GM19395 (cell line): ENCODE results near the gene PTGES2.
"Not testable (repeated sequence)": the region's sequence is repeated elsewhere in the genome, so short reads cannot be mapped to it uniquely, and the experiment has no call there.

Experiments used
- ATAC-seq: cut with Tn5 transposase; IDR thresholded peaks from one replicate; pipeline ENCODE4 v1.9.1; 2021; ENCODE audit warnings: mild to moderate bottlenecking, moderate library complexity; ENCODE audit not compliant: unreplicated experiment

Gene PTGES2

DNA sequence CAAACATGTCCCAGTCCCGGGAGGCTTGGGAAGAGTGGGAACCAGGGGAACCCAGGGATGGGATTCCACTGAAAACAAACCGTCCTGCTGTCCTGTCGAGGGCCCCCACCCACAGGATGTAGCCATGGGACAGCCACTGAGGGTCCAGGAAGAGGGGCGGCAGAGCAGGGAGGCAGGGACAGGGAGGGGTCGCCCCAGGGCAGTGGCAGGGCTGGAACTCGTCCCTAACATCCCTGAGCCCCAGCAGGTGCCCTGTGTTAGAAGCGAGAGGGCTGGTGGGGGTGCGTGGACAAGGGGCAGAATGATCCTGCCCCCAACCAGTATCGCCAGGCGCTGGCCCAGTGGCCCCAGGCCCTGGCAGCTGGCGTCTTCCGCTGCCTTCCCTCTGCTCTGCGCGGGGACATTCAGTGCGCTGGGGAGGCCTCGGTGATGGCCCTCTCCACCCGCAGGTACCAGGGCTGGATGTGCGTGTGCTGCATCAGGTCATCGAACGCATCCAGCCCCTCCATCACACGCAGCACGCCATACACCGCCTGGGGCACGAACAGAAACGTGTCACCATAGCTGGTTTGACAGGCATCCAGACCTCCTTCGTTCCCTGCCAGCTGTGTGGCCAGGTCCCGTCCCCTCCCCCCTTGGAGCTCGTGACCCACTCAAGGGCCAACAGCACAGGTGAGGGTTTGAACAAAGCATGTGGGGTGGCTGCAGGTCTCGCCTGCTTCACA is 6.6 kb downstream of the PTGES2 start:
- ATAC-seq: no peak

GRCh38 chr9:128120061-128120740 is 7.3 kb downstream of the PTGES2 start:
- no peak for ATAC-seq

DNA sequence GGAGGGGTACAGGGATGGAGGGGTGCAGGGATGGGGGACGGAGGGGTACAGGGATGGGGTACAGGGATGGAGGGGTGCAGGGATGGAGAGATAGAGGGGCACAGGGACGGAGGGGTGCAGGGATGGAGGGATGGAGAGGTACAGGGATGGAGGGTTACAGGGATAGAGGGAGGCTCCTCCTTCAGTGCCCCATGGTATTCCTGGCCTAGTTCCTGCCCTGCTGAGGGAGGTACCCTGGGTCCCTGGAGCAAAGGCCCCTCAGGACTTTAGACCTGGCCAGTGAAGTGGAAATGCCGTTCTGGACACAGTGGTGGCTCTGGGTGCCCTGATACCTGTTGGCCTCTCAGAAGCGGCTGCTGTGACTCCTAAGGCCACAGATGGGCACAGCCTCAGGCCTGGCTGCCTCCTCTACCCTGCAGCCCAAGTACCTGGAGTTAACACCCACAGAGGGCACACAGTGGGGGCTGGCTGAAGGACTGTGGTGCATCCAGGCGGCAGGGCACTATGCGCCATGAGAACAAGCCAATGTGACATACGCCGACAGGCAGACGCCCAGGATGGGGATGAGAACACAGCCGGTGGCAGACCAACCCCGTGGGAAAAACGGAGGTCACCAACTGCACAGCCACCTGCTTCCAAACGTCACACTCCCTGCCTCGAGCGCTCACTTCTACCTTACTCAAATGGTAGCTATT is 8.4 kb downstream of the PTGES2 start:
- ATAC-seq: no peak

DNA sequence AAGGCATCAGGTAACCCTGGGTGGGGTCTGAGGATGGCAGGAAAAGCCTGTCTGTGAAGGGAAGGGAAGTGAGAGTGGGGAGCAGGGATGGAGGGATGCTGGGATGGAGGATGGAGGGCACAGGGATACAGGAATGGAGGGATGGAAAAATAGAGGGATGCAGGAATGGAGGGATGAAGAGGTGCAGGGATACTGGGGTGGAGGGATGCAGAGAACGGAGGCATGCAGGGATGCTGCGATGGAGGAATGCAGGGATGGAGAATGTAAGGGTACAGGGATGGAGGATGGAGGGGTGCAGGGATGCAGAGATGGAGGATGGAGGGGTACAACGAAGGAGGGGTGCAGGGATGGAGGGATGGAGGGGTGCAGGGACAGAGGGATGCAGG is 9.1 kb downstream of the PTGES2 start:
- ATAC-seq: no peak

DNA sequence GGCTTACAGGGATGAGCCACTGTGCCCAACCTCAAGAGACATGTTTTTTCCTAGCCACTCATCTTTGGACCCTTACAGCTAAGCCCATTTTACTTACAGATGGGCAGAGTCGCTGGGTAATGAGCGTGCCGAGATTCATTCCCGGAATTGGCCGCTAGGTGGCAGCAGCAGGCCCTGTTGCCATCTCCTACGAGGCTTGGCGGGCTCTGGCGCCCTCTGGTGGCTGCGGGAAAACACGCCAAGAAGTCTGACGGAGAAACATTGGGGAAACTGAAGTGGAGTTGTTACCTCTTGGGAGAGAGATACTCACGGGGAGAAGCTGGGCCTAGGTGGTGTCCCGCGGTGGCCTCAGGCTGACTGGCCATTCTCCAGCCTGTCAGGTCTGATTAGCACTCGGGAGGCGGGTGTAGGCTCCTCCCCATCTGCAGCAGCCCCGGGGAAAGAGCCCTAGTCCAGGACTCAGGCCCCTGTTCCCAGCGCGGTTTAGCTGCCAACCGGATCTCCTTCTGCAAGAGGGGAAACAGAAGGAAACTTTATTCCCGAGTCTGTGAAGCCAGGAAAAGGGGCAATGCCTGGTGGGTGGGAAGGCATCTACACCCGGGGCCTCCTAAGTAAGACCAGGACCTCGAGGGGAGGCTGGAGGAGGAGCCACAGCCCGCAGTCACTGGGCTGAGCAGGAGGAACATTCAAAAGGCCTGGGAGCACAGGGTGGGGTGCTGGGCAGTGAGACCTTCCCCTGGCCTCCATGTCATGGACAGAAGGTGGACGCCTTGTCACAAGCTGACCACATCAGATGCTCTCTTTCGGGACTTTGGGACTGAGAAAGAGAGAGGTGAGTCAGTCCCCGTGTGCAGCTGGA is 9.7 kb downstream of the PTGES2 start:
- no peak for ATAC-seq

GRCh38 chr9:128116104-128117083 is 11.1 kb downstream of the PTGES2 start:
- no peak for ATAC-seq

GRCh38 chr9:128115187-128116103 is 12.1 kb downstream of the PTGES2 start:
- ATAC-seq: no peak

DNA sequence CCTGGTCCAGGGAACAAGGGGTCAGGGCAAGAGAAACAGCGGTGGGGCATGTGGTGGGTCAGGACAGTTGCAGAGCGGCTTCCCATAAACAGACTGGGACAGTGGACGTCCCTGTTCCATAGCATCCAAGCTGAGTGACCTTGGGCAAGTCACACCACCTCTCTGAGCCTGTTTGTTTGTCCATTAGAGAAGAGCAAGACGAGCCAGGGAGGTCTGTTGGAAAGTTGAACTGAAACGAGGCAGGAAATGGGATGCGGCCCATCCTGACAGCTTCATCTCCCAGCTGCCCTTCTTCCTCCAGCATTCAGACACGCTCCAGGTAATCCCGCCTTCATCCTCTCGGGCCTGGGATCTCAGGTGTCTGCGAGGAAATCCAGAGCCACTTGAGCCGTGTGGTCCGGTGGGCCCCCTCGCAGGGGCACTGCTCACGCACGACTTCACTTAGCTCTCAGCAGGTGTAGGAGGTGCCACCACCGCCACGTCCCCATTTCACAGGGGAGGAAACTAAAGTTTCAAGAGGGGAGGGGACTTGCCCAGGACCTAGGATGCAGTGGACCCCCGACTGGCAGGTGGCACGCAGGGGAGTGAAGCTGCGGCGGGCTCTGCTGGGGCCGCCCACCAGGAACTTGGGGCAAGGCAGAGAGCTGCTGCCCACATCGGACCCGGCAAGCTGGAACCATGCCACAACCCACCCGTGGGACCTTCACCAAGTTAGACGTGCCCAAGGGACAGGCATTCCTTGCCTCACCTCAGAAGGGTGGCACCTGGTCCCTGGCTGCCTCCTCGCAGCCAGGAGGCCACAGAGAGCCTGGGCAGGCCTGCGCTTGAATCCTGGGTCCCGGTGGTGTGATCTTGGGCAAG is 13.0 kb downstream of the PTGES2 start:
- ATAC-seq: no peak

DNA sequence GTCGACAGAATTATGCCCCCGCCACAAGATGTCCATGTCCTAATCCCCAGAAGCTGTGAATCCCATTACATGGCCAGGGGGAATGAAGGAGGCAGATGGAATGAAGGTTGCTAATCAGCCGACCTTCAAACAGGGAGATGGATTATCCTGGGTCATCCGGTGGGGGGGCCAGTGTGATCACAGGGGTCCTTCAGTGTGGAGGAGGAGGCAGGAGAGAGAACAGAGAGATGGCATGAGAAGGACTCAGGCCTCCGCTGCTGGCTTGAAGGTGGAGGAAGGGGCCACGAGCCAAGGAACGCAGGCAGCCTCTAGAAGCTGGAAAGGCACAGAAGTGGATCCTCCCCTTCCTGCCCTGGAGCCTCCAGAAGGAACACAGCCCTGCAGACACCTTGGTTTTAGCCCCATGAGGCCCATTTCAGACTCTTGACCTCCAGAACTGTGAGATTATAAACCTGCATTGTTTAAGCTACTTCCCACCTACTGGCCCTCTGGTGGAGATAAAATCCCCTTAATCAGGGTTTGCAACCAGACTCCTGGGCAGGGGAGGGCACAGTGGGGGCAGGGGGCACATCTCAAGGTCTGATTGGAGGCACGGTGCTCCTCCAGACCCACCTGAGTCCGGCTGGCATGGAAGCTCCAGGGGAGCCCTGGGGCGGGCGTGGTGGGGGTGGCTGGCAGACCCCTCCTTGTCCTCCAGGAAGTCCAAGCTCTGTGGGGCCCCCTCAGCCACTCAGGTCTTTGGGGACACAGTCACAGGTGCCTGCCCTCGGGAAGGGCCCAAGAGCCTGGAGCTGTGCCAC is 13.8 kb downstream of the PTGES2 start:
- ATAC-seq: no peak

DNA sequence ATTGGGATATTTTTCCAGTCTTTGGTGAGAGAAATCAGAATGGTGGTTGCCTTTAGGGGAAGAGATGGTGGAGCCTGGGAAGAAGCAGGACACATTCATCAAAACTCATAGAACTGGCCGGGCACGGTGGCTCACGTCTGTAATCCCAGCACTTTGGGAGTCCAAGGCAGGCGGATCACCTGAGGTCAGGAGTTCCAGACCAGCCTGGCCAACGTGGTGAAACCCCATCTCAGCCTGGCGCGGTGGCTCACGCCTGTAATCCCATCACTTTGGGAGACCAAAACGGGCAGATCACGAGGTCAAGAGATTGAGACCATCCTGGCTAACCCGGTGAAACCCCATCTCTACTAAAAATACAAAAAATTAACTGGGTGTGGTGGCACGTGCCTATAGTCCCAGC is 15.8 kb downstream of the PTGES2 start:
- ATAC-seq: not testable (repeated sequence)

DNA sequence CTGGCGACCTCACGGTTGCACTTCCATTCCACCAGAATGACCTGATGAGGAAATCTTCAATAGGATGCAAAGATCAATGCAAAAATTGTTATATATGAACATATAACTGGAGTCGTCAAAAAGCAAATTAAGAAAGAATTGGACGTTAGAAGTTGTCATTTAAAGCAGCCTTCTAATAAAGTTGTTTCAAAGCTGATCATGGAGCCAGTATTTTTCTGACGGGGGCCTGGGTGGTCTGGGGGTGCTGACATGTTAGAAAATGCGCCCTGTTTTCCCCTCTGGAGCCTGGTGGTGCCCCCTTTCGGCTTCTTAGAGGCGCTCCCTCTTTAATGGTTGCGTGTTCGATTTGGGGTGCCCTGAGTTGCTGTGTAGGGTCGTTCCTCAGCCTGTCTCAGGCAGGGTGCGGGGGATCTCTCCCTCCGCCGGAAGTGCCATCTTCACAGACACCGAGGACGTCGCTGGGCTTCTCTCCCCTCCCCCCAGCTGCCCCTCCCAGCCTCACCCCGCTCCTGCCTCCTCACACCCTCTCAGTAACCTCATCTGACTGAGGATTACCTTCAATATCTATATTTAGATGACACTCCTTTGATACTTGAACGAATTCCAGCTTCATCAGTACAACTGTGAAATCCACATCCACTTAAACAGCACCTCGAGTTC is 18.3 kb downstream of the PTGES2 start:
- no peak for ATAC-seq

GRCh38 chr9:128108269-128109049 is 19.1 kb downstream of the PTGES2 start:
- no peak for ATAC-seq

GRCh38 chr9:128107468-128108268 is 19.9 kb downstream of the PTGES2 start:
- ATAC-seq: no peak

GRCh38 chr9:128106940-128107467 is 20.5 kb downstream of the PTGES2 start:
- ATAC-seq: no peak
